ENCODE data around the gene ADGRL4.

ADGRL4 gene

GRCh38 chr1:79006564-79006963 lies at the start of gene ADGRL4:
ADGRL4 (minus strand) TSS chr1:79006730; CDS start chr1:79006654, 76 bp downstream.
- H3K27ac ChIP-seq (ENCODE audit: low read depth, low read length) = no peak within 1 kb of the TSS
- no peaks in the 10 kb centered on the region for H3K36me3 ChIP-seq (ENCODE audit: control insufficient read depth, insufficient read depth, low read length)
- H3K9ac ChIP-seq (ENCODE audit: low read length) = peak within 1 kb of the TSS; percentile 45
- H3K27me3 ChIP-seq (ENCODE audit: control insufficient read depth, insufficient read depth, low read length) = peaks cover 13% of the 10 kb centered on the region
- no peaks in the 10 kb centered on the region for H3K9me3 ChIP-seq (ENCODE audit: control insufficient read depth, insufficient read depth, low read depth, low read length)
- H3K4me1 ChIP-seq (ENCODE audit: control insufficient read depth, insufficient read depth, low read length) = no peaks in the 10 kb centered on the region
- H3K4me3 ChIP-seq (ENCODE audit: low read depth, low read length) = peak within 1 kb of the TSS; percentile 82

GRCh38 chr1:79055856-79056255 lies 49.3 kb upstream of the ADGRL4 start:
- no peak overlapping the region for H3K4me3 ChIP-seq (ENCODE audit: low read depth, low read length)

GRCh38 chr1:79052829-79053449 lies 46.4 kb upstream of the ADGRL4 start:
- Histone ChIP-seq H3K9ac (ENCODE audit: low read length) (no peak overlapping the region), H3K4me1 (ENCODE audit: control insufficient read depth, insufficient read depth, low read length) (no peaks in the 10 kb centered on the region), H3K27ac (ENCODE audit: low read depth, low read length) (no peak overlapping the region), H3K36me3 (ENCODE audit: control insufficient read depth, insufficient read depth, low read length) (no peaks in the 10 kb centered on the region), H3K27me3 (ENCODE audit: control insufficient read depth, insufficient read depth, low read length) (no peaks in the 10 kb centered on the region), H3K9me3 (ENCODE audit: control insufficient read depth, insufficient read depth, low read depth, low read length) (no peaks in the 10 kb centered on the region), H3K4me3 (ENCODE audit: low read depth, low read length) (no peak overlapping the region; the same call in 1 of the 2 replicates)

More at GRCh38 chr1:79055856-79056255, 49.3 kb upstream of the ADGRL4 start:
- Histone ChIP-seq H3K27ac (ENCODE audit: low read depth, low read length) (no peak overlapping the region), H3K4me1 (ENCODE audit: control insufficient read depth, insufficient read depth, low read length) (no peaks in the 10 kb centered on the region), H3K9ac (ENCODE audit: low read length) (no peak overlapping the region), H3K36me3 (ENCODE audit: control insufficient read depth, insufficient read depth, low read length) (no peaks in the 10 kb centered on the region), H3K9me3 (ENCODE audit: control insufficient read depth, insufficient read depth, low read depth, low read length) (no peaks in the 10 kb centered on the region), H3K27me3 (ENCODE audit: control insufficient read depth, insufficient read depth, low read length) (no peaks in the 10 kb centered on the region)

GRCh38 chr1:79044974-79045650 lies 38.6 kb upstream of the ADGRL4 start:
- no peaks in the 10 kb centered on the region for H3K4me1 ChIP-seq (ENCODE audit: control insufficient read depth, insufficient read depth, low read length)
- H3K27me3 ChIP-seq (ENCODE audit: control insufficient read depth, insufficient read depth, low read length) = no peaks in the 10 kb centered on the region
- H3K9me3 ChIP-seq (ENCODE audit: control insufficient read depth, insufficient read depth, low read depth, low read length) = no peaks in the 10 kb centered on the region
- no peak overlapping the region for H3K9ac ChIP-seq (ENCODE audit: low read length)
- H3K4me3 ChIP-seq (ENCODE audit: low read depth, low read length) = no peak overlapping the region
- H3K36me3 ChIP-seq (ENCODE audit: control insufficient read depth, insufficient read depth, low read length) = no peaks in the 10 kb centered on the region
- no peak overlapping the region for H3K27ac ChIP-seq (ENCODE audit: low read depth, low read length)

DNA sequence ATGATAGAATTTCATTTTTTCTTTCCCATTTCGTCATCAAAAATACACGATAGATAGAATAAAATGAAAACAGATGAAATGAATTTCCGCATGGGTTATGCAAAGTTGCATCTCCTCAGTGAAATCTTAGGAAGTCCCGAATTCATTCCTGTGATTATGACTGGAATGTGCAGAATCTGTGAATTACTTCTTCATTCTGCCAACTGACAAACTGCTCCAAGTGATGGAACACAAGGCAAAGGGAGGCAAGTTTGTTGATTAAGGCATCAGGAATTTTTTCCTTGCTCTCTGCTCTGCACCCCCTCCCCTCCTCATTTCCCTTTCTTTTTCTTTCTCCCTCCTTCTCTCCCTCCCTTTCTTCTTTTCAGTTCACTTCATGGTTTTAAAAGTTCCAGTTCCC lies 37.0 kb upstream of the ADGRL4 start:
- no peaks in the 10 kb centered on the region for H3K4me1 ChIP-seq (ENCODE audit: control insufficient read depth, insufficient read depth, low read length)
- no peaks in the 10 kb centered on the region for H3K27me3 ChIP-seq (ENCODE audit: control insufficient read depth, insufficient read depth, low read length)
- 0 out of 2 replicates have a peak, but pooled peaks cover 4% of the 10 kb centered on the region for H3K9me3 ChIP-seq (ENCODE audit: control insufficient read depth, insufficient read depth, low read depth, low read length)
- H3K27ac ChIP-seq (ENCODE audit: low read depth, low read length) = no peak overlapping the region
- no peak overlapping the region for H3K4me3 ChIP-seq (ENCODE audit: low read depth, low read length)
- no peak overlapping the region for H3K9ac ChIP-seq (ENCODE audit: low read length)
- no peaks in the 10 kb centered on the region for H3K36me3 ChIP-seq (ENCODE audit: control insufficient read depth, insufficient read depth, low read length)

- H3K27me3 ChIP-seq (ENCODE audit: control insufficient read depth, insufficient read depth, low read length) = no peaks in the 10 kb centered on the region
- H3K4me1 ChIP-seq (ENCODE audit: control insufficient read depth, insufficient read depth, low read length) = no peaks in the 10 kb centered on the region
- peaks cover 12% of the 10 kb centered on the region; the same call in 1 of the 2 replicates for H3K9me3 ChIP-seq (ENCODE audit: control insufficient read depth, insufficient read depth, low read depth, low read length)
- no peak overlapping the region for H3K9ac ChIP-seq (ENCODE audit: low read length)
- no peaks in the 10 kb centered on the region for H3K36me3 ChIP-seq (ENCODE audit: control insufficient read depth, insufficient read depth, low read length)
- H3K27ac ChIP-seq (ENCODE audit: low read depth, low read length) = no peak overlapping the region
- H3K4me3 ChIP-seq (ENCODE audit: low read depth, low read length) = no peak overlapping the region
Measured at GRCh38 chr1:79042539-79042938, 36.0 kb upstream of the ADGRL4 start.

DNA sequence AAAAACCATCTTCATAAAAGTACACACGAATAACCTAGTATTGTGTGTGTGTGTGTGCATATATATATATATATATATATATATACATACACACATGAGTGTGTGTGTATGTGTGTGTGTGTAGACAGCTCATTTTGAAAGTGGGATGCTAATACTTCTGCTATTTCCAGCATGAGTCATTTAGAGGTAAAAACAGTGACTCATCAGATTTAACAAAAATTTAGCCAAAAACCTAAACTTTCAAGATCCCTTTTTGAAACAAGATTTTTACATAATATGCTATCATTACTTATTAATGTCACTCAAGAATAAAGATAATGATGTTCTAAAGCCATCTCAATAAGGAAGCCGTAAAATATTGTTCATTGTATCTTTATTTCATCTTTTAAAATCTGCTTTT lies 35.6 kb upstream of the ADGRL4 start:
- no peak overlapping the region for H3K27ac ChIP-seq (ENCODE audit: low read depth, low read length)

DNA sequence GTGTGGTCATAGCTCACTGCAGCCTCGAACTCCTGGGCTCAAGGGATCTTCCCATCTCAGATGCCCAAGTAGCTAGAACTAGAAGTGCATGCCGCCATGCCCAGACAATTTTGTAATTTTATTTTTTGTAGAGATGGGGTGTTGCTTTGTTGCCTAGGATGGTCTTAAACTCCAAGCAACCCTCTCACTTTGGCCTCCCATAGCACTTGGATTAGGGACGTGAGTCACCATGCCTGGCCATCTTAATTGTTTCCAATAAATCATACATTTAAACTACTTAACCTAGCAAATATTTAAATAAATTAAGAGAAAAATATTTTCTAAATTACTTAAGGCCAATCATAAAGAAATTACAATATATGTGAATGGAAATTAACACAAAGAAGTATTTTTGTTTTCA lies 35.1 kb upstream of the ADGRL4 start:
- H3K9ac ChIP-seq (ENCODE audit: low read length) = no peak overlapping the region
- H3K36me3 ChIP-seq (ENCODE audit: control insufficient read depth, insufficient read depth, low read length) = no peaks in the 10 kb centered on the region
- H3K27me3 ChIP-seq (ENCODE audit: control insufficient read depth, insufficient read depth, low read length) = no peaks in the 10 kb centered on the region
- peaks cover 20% of the 10 kb centered on the region for H3K9me3 ChIP-seq (ENCODE audit: control insufficient read depth, insufficient read depth, low read depth, low read length)
- no peaks in the 10 kb centered on the region for H3K4me1 ChIP-seq (ENCODE audit: control insufficient read depth, insufficient read depth, low read length)
- no peak overlapping the region for H3K27ac ChIP-seq (ENCODE audit: low read depth, low read length)
- no peak overlapping the region for H3K4me3 ChIP-seq (ENCODE audit: low read depth, low read length)

More for the DNA sequence above, 35.6 kb upstream of the ADGRL4 start:
- Histone ChIP-seq H3K4me3 (ENCODE audit: low read depth, low read length) (no peak overlapping the region), H3K27me3 (ENCODE audit: control insufficient read depth, insufficient read depth, low read length) (no peaks in the 10 kb centered on the region), H3K4me1 (ENCODE audit: control insufficient read depth, insufficient read depth, low read length) (no peaks in the 10 kb centered on the region), H3K36me3 (ENCODE audit: control insufficient read depth, insufficient read depth, low read length) (no peaks in the 10 kb centered on the region), H3K9ac (ENCODE audit: low read length) (no peak overlapping the region), H3K9me3 (ENCODE audit: control insufficient read depth, insufficient read depth, low read depth, low read length) (peaks cover 16% of the 10 kb centered on the region)

DNA sequence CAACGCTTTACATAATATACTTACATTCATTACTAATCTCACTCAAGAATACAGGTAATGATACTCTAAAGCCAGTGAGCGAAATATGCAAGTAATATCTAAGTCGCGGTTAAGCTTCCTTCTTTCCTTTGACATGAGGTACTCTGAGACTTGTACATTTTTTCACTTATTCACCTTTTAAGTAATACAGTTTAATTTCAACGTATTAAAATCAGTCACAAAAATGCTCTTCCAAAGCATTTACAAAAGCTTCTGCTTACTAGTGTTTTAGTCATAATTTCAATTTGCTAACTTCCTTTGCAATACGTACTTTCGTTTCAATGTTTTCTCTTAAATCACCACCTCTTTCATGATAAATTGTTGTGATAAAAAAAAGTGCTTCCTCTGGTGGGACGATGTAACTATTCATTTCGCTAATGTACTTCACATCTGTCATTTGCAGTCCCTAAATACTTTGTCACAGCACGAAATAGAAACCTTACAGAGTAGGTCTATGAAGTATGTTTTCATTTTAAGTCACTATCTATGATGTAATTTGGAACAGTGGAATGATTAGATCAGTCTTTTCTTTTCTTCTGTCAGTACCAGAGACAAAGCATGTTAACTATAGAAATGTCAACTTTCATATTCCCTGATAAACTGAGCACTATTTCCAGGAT lies 34.0 kb upstream of the ADGRL4 start:
- H3K4me1 ChIP-seq (ENCODE audit: control insufficient read depth, insufficient read depth, low read length) = no peaks in the 10 kb centered on the region
- no peak overlapping the region for H3K27ac ChIP-seq (ENCODE audit: low read depth, low read length)
- no peak overlapping the region for H3K9ac ChIP-seq (ENCODE audit: low read length)
- peaks cover 23% of the 10 kb centered on the region for H3K9me3 ChIP-seq (ENCODE audit: control insufficient read depth, insufficient read depth, low read depth, low read length)
- no peaks in the 10 kb centered on the region for H3K27me3 ChIP-seq (ENCODE audit: control insufficient read depth, insufficient read depth, low read length)
- no peaks in the 10 kb centered on the region for H3K36me3 ChIP-seq (ENCODE audit: control insufficient read depth, insufficient read depth, low read length)
- no peak overlapping the region for H3K4me3 ChIP-seq (ENCODE audit: low read depth, low read length)

DNA sequence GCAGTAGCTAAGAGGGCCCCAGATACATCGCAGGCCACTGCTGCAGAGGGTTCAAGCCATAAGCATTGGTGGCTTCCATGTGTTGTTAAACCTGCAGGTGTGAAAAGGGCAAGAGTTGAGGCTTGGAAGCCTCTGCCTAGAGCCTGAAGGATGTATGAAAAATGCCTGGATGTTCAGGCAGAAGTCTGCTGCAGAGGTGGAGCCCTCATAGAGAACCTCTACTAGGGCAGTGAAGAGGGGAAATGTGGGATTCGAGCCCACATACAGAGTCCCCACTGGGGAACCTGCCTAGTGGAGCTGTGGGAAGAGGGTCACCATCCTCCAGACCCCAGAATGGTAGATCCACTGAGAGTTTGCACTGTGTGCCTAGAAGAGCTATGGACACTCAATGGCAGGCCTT lies 30.6 kb upstream of the ADGRL4 start:
- Histone ChIP-seq H3K27ac (ENCODE audit: low read depth, low read length) (no peak overlapping the region), H3K4me3 (ENCODE audit: low read depth, low read length) (no peak overlapping the region), H3K9ac (ENCODE audit: low read length) (no peak overlapping the region), H3K36me3 (ENCODE audit: control insufficient read depth, insufficient read depth, low read length) (no peaks in the 10 kb centered on the region), H3K27me3 (ENCODE audit: control insufficient read depth, insufficient read depth, low read length) (no peaks in the 10 kb centered on the region), H3K4me1 (ENCODE audit: control insufficient read depth, insufficient read depth, low read length) (no peaks in the 10 kb centered on the region), H3K9me3 (ENCODE audit: control insufficient read depth, insufficient read depth, low read depth, low read length) (peaks cover 23% of the 10 kb centered on the region)

DNA sequence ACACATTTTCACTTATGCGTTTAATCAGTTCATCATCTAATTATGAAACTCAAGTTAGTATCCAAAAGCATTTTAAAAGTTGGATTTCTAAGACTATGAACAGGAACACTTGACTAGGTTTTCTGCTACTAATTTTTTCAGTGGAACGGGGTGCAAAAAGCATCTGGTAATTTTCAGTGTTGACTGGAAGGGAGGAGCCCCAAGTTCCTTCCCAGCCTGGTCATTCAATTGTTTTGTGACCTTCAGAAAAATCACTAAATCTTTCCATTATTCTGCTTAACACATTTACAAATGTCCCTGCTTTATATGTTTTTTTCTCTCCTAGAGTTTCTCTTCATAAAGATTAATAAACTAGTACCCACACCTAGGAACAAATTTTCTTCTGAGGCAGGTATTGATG lies 6.0 kb upstream of the ADGRL4 start:
- H3K4me3 ChIP-seq (ENCODE audit: low read depth, low read length) = no peak overlapping the region
- no peaks in the 10 kb centered on the region for H3K9me3 ChIP-seq (ENCODE audit: control insufficient read depth, insufficient read depth, low read depth, low read length)
- H3K27ac ChIP-seq (ENCODE audit: low read depth, low read length) = no peak overlapping the region
- no peak overlapping the region for H3K9ac ChIP-seq (ENCODE audit: low read length)
- no peaks in the 10 kb centered on the region for H3K27me3 ChIP-seq (ENCODE audit: control insufficient read depth, insufficient read depth, low read length)
- no peaks in the 10 kb centered on the region for H3K36me3 ChIP-seq (ENCODE audit: control insufficient read depth, insufficient read depth, low read length)
- no peaks in the 10 kb centered on the region for H3K4me1 ChIP-seq (ENCODE audit: control insufficient read depth, insufficient read depth, low read length)

Data from HUES6 (cell line).